Transverse colon (tissue), 4 donors: Measurements from ENCODE around the gene GNG12.

ENCODE experiments used
- POLR2AphosphoS5 ChIP-seq, 3 donors: sonication (generic); formaldehyde crosslinking; IDR thresholded peaks; one replicate each; pipeline ENCODE4 v1.6.1; 2016; ENCODE audit warnings: antibody characterized with exemption in 3 of 3
- TF ChIP-seq, protein P1 (sequence below), 5 experiments: fragments of 200-600 bp in 3 of 5; fragments of 450-650 bp in 2 of 5; sonication (generic) in 3 of 5; IDR thresholded peaks; 1 replicate in 2 of 5; 2 replicates in 3 of 5; pipeline ENCODE4 v1.5.1; 2016 to 2017; ENCODE audit warnings: antibody characterized with exemption in 5 of 5, inconsistent platforms in 3 of 5, mild to moderate bottlenecking in 2 of 5, moderate library complexity in 1 of 5

GRCh38 chr1:67736750-67737149, 96.5 kb downstream of the GNG12 start:
- TF ChIP-seq, protein P1, sequence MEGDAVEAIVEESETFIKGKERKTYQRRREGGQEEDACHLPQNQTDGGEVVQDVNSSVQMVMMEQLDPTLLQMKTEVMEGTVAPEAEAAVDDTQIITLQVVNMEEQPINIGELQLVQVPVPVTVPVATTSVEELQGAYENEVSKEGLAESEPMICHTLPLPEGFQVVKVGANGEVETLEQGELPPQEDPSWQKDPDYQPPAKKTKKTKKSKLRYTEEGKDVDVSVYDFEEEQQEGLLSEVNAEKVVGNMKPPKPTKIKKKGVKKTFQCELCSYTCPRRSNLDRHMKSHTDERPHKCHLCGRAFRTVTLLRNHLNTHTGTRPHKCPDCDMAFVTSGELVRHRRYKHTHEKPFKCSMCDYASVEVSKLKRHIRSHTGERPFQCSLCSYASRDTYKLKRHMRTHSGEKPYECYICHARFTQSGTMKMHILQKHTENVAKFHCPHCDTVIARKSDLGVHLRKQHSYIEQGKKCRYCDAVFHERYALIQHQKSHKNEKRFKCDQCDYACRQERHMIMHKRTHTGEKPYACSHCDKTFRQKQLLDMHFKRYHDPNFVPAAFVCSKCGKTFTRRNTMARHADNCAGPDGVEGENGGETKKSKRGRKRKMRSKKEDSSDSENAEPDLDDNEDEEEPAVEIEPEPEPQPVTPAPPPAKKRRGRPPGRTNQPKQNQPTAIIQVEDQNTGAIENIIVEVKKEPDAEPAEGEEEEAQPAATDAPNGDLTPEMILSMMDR (IDR thresholded peaks at IDR 0.05): no peak
- TF ChIP-seq POLR2AphosphoS5 (IDR thresholded peaks at IDR 0.05): no peak
